ENCODE results near the gene OR13C5.

The OR13C5 gene

DNA sequence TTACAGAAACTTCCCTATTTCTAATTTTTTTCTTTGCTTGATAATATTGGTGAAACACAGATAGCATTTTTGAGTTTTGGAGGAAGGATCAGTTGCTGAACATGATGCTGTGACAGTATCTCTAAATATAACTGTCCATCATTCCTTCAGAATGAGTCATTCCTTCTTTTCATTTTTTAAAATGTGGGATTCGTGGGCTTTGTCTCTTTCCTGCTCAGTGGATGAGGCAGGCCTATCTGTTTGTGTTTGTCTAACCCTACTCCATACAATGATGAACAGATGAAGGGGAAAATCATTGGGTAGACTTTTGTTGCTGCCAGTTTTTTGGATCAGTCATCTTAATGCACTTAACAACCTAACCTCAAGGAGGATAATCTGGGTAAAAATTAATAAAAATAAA, 46.0 kb downstream of the OR13C5 start:
- DNase-seq (ENCODE audit: low read depth), result no peak

Data from fibroblast of gingiva (primary cell).